B cell (primary cell): Measurements from ENCODE around the gene NEBL. TPM values are rescaled to one million over a fixed set of nuclear protein-coding genes. Genes with fewer than 3 reads are reported as not detected.

Source experiments
- ATAC-seq: fragments of 200-7000 bp; cut with Tn5 transposase; one replicate; pipeline ENCODE4 v1.10.0; 2021; ENCODE audit warnings: low read depth, mild to moderate bottlenecking, moderate number of reproducible peaks, moderate library complexity
- CTCF ChIA-PET: fragments of 350-600 bp; sonication (Branson Sonifier 250); formaldehyde crosslinking; loops from one replicate; lab custom pipeline; 2021; ENCODE audit warnings: antibody characterized with exemption, inconsistent platforms; lab: Charles Lee
- POLR2A ChIA-PET: fragments of 350-600 bp; sonication (Branson Sonifier 250); formaldehyde crosslinking; loops from one replicate; lab custom pipeline; 2021; ENCODE audit warnings: antibody characterized with exemption; lab: Charles Lee
- DNase-seq: peaks from one replicate; pipeline ENCODE4 v3.0.0; 2013
- H2AFZ ChIP-seq: 2 replicates; pipeline ENCODE4 v1.6.1; 2012; ENCODE audit warnings: mild to moderate bottlenecking, low read depth, low read length; ENCODE audit not compliant: insufficient read depth, poor library complexity, severe bottlenecking
- H3K27ac ChIP-seq, 2 donors: 1 replicate in 1 of 2; 2 replicates in 1 of 2; pipeline ENCODE4 v1.5.1; 2012 to 2013; ENCODE audit warnings: low read length in 2 of 2, mild to moderate bottlenecking in 2 of 2, moderate library complexity in 1 of 2
- H3K27me3 ChIP-seq, 4 experiments: fragments of 200-600 bp in 1 of 4; sonication (generic) in 1 of 4; replicated peaks in 1 of 4; 1 replicate in 2 of 4; 2 replicates in 2 of 4; pipeline versions ENCODE4 v1.6.1 to v1.7.0; 2013 to 2016; ENCODE audit warnings: low read length in 3 of 4, mild to moderate bottlenecking in 2 of 4, mixed read lengths in 1 of 4, moderate library complexity in 1 of 4; ENCODE audit not compliant: insufficient read depth in 4 of 4, control insufficient read depth in 3 of 4; ENCODE audit errors: control extremely low read depth in 1 of 4
- H3K36me3 ChIP-seq, 2 experiments: replicated peaks in 1 of 2; 1 replicate in 1 of 2; 2 replicates in 1 of 2; pipeline versions ENCODE4 v1.6.1 to v1.7.1; 2013; ENCODE audit warnings: low read length in 1 of 2; ENCODE audit not compliant: insufficient read depth in 2 of 2, control insufficient read depth in 1 of 2; ENCODE audit errors: control extremely low read depth in 1 of 2, extremely low read depth in 1 of 2
- H3K4me1 ChIP-seq, 2 donors: fragments of 200-600 bp in 1 of 2; sonication (generic) in 1 of 2; 1 replicate in 1 of 2; 2 replicates in 1 of 2; pipeline versions ENCODE4 v1.5.1 to v1.6.1; 2013 to 2017; ENCODE audit warnings: low read length in 2 of 2; ENCODE audit not compliant: control insufficient read depth in 2 of 2, insufficient read depth in 2 of 2
- H3K4me2 ChIP-seq: replicated peaks from 2 replicates; pipeline ENCODE3; 2012; ENCODE audit warnings: mild to moderate bottlenecking, low read depth, low read length; ENCODE audit not compliant: poor library complexity, severe bottlenecking
- H3K4me3 ChIP-seq, 5 experiments: fragments of 200-600 bp in 1 of 5; sonication (generic) in 1 of 5; 1 replicate in 3 of 5; 2 replicates in 2 of 5; pipeline versions ENCODE4 v1.5.1 to v1.7.0; 2011 to 2016; ENCODE audit warnings: low read length in 4 of 5, mild to moderate bottlenecking in 4 of 5, low read depth in 2 of 5, control low read depth in 1 of 5, moderate library complexity in 1 of 5; ENCODE audit not compliant: insufficient read depth in 1 of 5; ENCODE audit errors: control extremely low read depth in 1 of 5, extremely low read depth in 1 of 5
- H3K79me2 ChIP-seq: fragments of 200-600 bp; sonication (generic); one replicate; pipeline ENCODE4 v1.6.0; 2016; ENCODE audit warnings: low read length; ENCODE audit not compliant: control insufficient read depth, insufficient read depth
- H3K9ac ChIP-seq: fragments of 200-600 bp; sonication (generic); 2 replicates; pipeline ENCODE4 v1.6.1; 2017; ENCODE audit warnings: mild to moderate bottlenecking, low read length, moderate library complexity
- H3K9me3 ChIP-seq, 3 donors: one replicate each; pipeline versions ENCODE4 v1.6.1 to v1.7.1; 2013; ENCODE audit warnings: low read length in 2 of 3; ENCODE audit not compliant: control insufficient read depth in 2 of 3, insufficient read depth in 1 of 3; ENCODE audit errors: control extremely low read depth in 1 of 3
- H4K20me1 ChIP-seq: 2 replicates; pipeline ENCODE4 v1.6.0; 2012; ENCODE audit warnings: mild to moderate bottlenecking, low read length; ENCODE audit not compliant: insufficient read depth, control insufficient read depth, poor library complexity, severe bottlenecking
- H3K27ac Mint-ChIP-seq: one replicate; pipeline ENCODE4 v1.8.0; 2021; ENCODE audit warnings: mixed read lengths
- H3K27me3 Mint-ChIP-seq: one replicate; pipeline ENCODE4 v1.8.0; 2021; ENCODE audit warnings: mixed read lengths
- H3K4me1 Mint-ChIP-seq: one replicate; pipeline ENCODE4 v1.8.0; 2021; ENCODE audit warnings: mixed read lengths
- H3K4me3 Mint-ChIP-seq: one replicate; pipeline ENCODE4 v1.8.0; 2021; ENCODE audit warnings: mixed read lengths
- H3K9me3 Mint-ChIP-seq: one replicate; pipeline ENCODE4 v1.8.0; 2022; ENCODE audit warnings: mixed read lengths; ENCODE audit not compliant: insufficient read depth
- CTCF ChIP-seq: fragments of 200-600 bp; IDR thresholded peaks from one replicate; pipeline ENCODE4 v1.8.0; 2022; ENCODE audit warnings: antibody characterized with exemption, mild to moderate bottlenecking
- EZH2 ChIP-seq: IDR thresholded peaks from 2 replicates; pipeline ENCODE4 v1.6.1; 2012; ENCODE audit warnings: borderline replicate concordance, low read depth, mild to moderate bottlenecking, moderate library complexity, low read length; ENCODE audit not compliant: insufficient read depth, poor library complexity, severe bottlenecking
- WGBS: methylation state at CpG from one replicate; pipeline ENCODE4 v1.1.5; 2013; ENCODE audit warnings: missing lambda C conversion rate; ENCODE audit not compliant: insufficient coverage; 5-methylcytosine and 5-hydroxymethylcytosine counted together
- intact Hi-C: fragments of 100-400 bp; cut with micrococcal nuclease; formaldehyde crosslinking; loops from one replicate; pipeline ENCODE4 v1.10.0; 2022
- polyA plus RNA-seq: library from polyadenylated mRNA; depleted of rRNA; stranded (reverse); fragments of >200 nt; gene quantifications from 2 replicates; pipeline ENCODE4 v1.2.3, GENCODE V29; 2012
- total RNA-seq, 2 donors: library from RNA; stranded (reverse); fragments of 120-200 nt in 1 of 2; gene quantifications; 1 replicate in 1 of 2; 2 replicates in 1 of 2; pipeline versions ENCODE4 v1.2.3 to v1.2.4, GENCODE V29; 2013 to 2022

NEBL gene
- total and polyA plus RNA-seq, 2 donors (not counting 1 experiment from before 2014, with no cell fraction given): not detected

GRCh38 chr10:20932606-20933126, 35.6 kb upstream of the NEBL start:
- no peak for DNase-seq
- H2AFZ ChIP-seq: no peak overlapping the region
- POLR2A ChIA-PET: no interaction called here
- H3K79me2 ChIP-seq: no peaks in the 10 kb centered on the region
- 100% methylated on average over 3 of the region's 5 CpGs for WGBS
- no peak overlapping the region for H3K9ac ChIP-seq
- H3K4me3 Mint-ChIP-seq: no peak overlapping the region
- no peaks in the 10 kb centered on the region for H3K4me1 Mint-ChIP-seq
- CTCF ChIA-PET: no interaction called here
- H3K4me1 ChIP-seq: no peaks in the 10 kb centered on the region
- intact Hi-C loops: no loop called here
- H3K4me2 ChIP-seq: no peak overlapping the region
- H3K27ac Mint-ChIP-seq: no peak overlapping the region
- H3K27ac ChIP-seq: no peak overlapping the region
- H3K9me3 Mint-ChIP-seq: peaks cover 3% of the 10 kb centered on the region
- no peak overlapping the region for H3K4me3 ChIP-seq
- no peaks in the 10 kb centered on the region for H3K27me3 ChIP-seq
- H3K27me3 Mint-ChIP-seq: no peaks in the 10 kb centered on the region
- no peak for ATAC-seq
- H3K9me3 ChIP-seq: peaks cover 0 to 3% (median 0%) of the 10 kb centered on the region in 3 donors
- H3K36me3 ChIP-seq: no peaks in the 10 kb centered on the region
- TF ChIP-seq CTCF: no peak
- TF ChIP-seq EZH2: no peak
- no peaks in the 10 kb centered on the region for H4K20me1 ChIP-seq

- no peak overlapping the region for H3K9ac ChIP-seq
- no peak overlapping the region for H3K4me3 ChIP-seq
- H3K4me3 Mint-ChIP-seq: no peak overlapping the region
- no peak for ATAC-seq
- H3K4me1 Mint-ChIP-seq: no peaks in the 10 kb centered on the region
- no peaks in the 10 kb centered on the region for H3K4me1 ChIP-seq
- no peak overlapping the region for H2AFZ ChIP-seq
- CTCF ChIA-PET: no interaction called here
- no peak for TF ChIP-seq EZH2
- no peak for TF ChIP-seq CTCF
- no peak for DNase-seq
- no peaks in the 10 kb centered on the region for H4K20me1 ChIP-seq
- no peaks in the 10 kb centered on the region for H3K27me3 ChIP-seq
- H3K27me3 Mint-ChIP-seq: no peaks in the 10 kb centered on the region
- H3K36me3 ChIP-seq: no peaks in the 10 kb centered on the region
- H3K9me3 Mint-ChIP-seq: peaks cover 3% of the 10 kb centered on the region
- intact Hi-C loops: no loop called here
- H3K27ac Mint-ChIP-seq: no peak overlapping the region
- WGBS: 93% methylated on average over 4 of the region's 8 CpGs
- H3K27ac ChIP-seq: no peak overlapping the region
- H3K4me2 ChIP-seq: no peak overlapping the region
- POLR2A ChIA-PET: no interaction called here
- H3K9me3 ChIP-seq: no peaks in the 10 kb centered on the region
- H3K79me2 ChIP-seq: no peaks in the 10 kb centered on the region
Observed at GRCh38 chr10:20931156-20931795, 34.2 kb upstream of the NEBL start.
